Suprapubic skin (tissue), 4 donors: Measurements from ENCODE around the gene DUSP1. TPM values are rescaled to one million over a fixed set of nuclear protein-coding genes. Genes with fewer than 3 reads are reported as not detected.

Experiments used
- DNase-seq, 2 donors: peaks; one replicate each; pipeline ENCODE4 v3.0.0-alpha.2; 2019; ENCODE audit warnings: low spot score in 2 of 2
- H3K27ac ChIP-seq: fragments of 200-600 bp; sonication (generic); one replicate; pipeline ENCODE4 v1.5.1; 2019
- H3K27me3 ChIP-seq: fragments of 200-600 bp; sonication (generic); one replicate; pipeline ENCODE4 v1.5.1; 2019
- H3K36me3 ChIP-seq: fragments of 200-600 bp; sonication (generic); one replicate; pipeline ENCODE4 v1.5.1; 2019
- H3K4me1 ChIP-seq: fragments of 200-600 bp; sonication (generic); one replicate; pipeline ENCODE4 v1.5.1; 2019
- H3K4me3 ChIP-seq: fragments of 200-600 bp; sonication (generic); one replicate; pipeline ENCODE4 v1.5.1; 2019; ENCODE audit warnings: mild to moderate bottlenecking
- H3K9me3 ChIP-seq: fragments of 200-600 bp; sonication (generic); one replicate; pipeline ENCODE4 v1.5.1; 2019
- EP300 ChIP-seq: sonication (generic); formaldehyde crosslinking; IDR thresholded peaks from one replicate; pipeline ENCODE4 v1.6.1; 2017; ENCODE audit warnings: antibody characterized with exemption
- POLR2A ChIP-seq, 2 donors: fragments of 450-650 bp; IDR thresholded peaks; one replicate each; pipeline ENCODE4 v1.6.1; 2017; ENCODE audit warnings: antibody characterized with exemption in 2 of 2, mild to moderate bottlenecking in 2 of 2, moderate library complexity in 2 of 2
- POLR2AphosphoS5 ChIP-seq, 3 donors: sonication (generic); formaldehyde crosslinking; IDR thresholded peaks; one replicate each; pipeline ENCODE4 v1.6.1; 2017; ENCODE audit warnings: antibody characterized with exemption in 3 of 3
- WGBS: methylation state at CpG from one replicate; pipeline ENCODE4 v1.1.5; 2018; 5-methylcytosine and 5-hydroxymethylcytosine counted together
- total RNA-seq, 4 donors: library from RNA; depleted of rRNA; stranded (reverse); fragments of >200 nt; gene quantifications; one replicate each; pipeline ENCODE4 v1.1.0, GENCODE V29; 2016
- TF ChIP-seq, protein P1 (sequence below), 2 donors: fragments of 200-600 bp in 1 of 2; fragments of 450-650 bp in 1 of 2; sonication (generic) in 1 of 2; IDR thresholded peaks; one replicate each; pipeline ENCODE4 v1.5.1; 2016 to 2019; ENCODE audit warnings: antibody characterized with exemption in 2 of 2, mild to moderate bottlenecking in 1 of 2, moderate library complexity in 1 of 2

Gene DUSP1
- total RNA-seq, 4 donors from 2014 or later: 1,246 to 2,948 (median 1,762) TPM

DNA sequence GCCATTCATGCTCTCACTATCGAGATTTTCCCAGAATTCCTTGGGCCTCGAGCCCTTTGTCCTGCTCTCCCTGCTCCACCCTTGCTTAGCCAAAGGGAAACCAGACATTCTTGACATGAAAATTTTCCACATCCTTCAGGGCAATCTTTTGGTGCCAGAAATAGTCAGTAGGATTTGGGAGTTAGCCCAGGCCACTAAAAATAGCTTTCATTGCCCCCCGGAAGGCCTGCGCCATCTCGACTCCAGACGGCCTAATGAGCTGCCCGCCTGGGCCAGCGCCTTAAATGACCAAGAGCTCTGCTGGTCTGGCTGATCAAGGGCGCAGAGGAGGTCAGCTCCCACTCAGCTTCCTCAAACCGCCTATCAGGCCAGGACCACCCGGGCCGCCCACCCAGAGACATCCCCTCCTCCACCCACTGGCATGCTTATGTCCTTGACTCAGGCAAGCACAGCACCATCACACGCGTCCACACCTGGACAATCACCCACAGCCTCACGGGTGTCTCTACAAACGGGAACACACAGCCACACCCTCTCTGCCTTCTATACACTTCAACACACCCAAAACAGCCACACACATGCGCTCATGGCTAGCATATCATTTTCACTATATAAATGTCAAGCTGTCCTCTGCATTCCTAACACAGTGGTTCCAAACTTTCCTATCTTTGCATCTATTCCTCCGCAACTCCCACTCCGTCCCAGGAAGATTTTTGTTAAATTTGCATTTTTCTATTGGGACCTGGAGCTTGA, 20.9 kb downstream of the DUSP1 start:
- no peak for DNase-seq
- peaks cover 39% of the 10 kb centered on the region for H3K4me1 ChIP-seq
- H3K36me3 ChIP-seq: no peaks in the 10 kb centered on the region
- H3K9me3 ChIP-seq: no peaks in the 10 kb centered on the region
- no peaks in the 10 kb centered on the region for H3K27me3 ChIP-seq
- WGBS: 39% methylated on average over 19 of the region's 19 CpGs
- TF ChIP-seq EP300 (no peak), POLR2A (IDR thresholded peaks at IDR 0.05) (no peak), POLR2AphosphoS5 (IDR thresholded peaks at IDR 0.05) (no peak)
- TF ChIP-seq, protein P1, sequence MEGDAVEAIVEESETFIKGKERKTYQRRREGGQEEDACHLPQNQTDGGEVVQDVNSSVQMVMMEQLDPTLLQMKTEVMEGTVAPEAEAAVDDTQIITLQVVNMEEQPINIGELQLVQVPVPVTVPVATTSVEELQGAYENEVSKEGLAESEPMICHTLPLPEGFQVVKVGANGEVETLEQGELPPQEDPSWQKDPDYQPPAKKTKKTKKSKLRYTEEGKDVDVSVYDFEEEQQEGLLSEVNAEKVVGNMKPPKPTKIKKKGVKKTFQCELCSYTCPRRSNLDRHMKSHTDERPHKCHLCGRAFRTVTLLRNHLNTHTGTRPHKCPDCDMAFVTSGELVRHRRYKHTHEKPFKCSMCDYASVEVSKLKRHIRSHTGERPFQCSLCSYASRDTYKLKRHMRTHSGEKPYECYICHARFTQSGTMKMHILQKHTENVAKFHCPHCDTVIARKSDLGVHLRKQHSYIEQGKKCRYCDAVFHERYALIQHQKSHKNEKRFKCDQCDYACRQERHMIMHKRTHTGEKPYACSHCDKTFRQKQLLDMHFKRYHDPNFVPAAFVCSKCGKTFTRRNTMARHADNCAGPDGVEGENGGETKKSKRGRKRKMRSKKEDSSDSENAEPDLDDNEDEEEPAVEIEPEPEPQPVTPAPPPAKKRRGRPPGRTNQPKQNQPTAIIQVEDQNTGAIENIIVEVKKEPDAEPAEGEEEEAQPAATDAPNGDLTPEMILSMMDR (IDR thresholded peaks at IDR 0.05): no peak
- H3K4me3 ChIP-seq: no peak overlapping the region
- peak overlapping the region; percentile 71 for H3K27ac ChIP-seq

DNA sequence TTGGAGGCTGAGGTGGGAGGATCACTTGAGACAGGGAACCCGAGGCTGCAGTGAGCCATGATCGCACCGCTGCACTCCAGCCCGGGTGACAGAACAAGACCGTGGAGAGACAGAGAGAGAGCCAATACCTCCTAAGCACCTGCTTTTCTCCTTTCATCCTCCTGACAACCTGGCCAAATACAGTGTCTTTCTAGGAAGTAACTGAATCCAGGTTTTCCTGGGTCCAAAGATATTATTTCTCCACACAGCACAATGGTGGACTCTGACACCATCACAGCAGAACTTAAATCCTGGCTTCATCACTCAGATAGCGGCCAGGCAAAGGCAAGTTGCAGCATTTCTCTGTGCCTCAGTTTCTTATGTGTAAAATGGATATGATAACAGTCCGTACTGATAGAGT, 21.9 kb downstream of the DUSP1 start:
- Histone ChIP-seq H3K27me3 (no peaks in the 10 kb centered on the region), H3K4me3 (no peak overlapping the region), H3K4me1 (peaks cover 44% of the 10 kb centered on the region), H3K27ac (peak overlapping the region; percentile 71), H3K9me3 (no peaks in the 10 kb centered on the region), H3K36me3 (no peaks in the 10 kb centered on the region)
- TF ChIP-seq POLR2A (IDR thresholded peaks at IDR 0.05): no peak
- no peak for TF ChIP-seq POLR2AphosphoS5 (IDR thresholded peaks at IDR 0.05)
- no peak for DNase-seq
- WGBS: 89% methylated on average over 7 of the region's 7 CpGs

DNA sequence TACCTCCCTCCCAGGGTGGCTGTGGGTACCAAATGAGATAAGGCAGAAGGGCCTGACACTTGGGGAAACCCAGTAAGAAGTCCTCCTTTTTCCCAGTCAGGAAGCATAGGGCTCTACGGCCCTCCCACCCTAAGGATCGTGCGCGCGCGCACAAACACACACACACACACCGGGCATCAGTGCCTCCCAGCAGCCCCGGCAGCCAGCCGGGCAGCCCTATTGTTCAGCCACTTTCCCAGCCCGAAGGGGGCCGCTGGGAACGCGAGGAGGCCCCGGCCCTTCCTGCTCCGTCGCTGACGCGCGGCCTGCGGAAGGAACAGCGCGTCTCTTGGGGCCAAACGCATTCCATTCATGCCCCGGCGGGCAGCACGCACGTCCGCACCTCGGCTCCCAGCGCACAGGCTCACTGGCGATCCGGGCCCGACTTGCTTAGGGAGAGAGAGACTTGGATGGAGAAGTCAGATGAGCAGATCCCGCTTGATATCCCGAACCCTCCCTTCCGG, 22.6 kb downstream of the DUSP1 start:
- no peaks in the 10 kb centered on the region for H3K9me3 ChIP-seq
- no peaks in the 10 kb centered on the region for H3K27me3 ChIP-seq
- no peak overlapping the region for H3K4me3 ChIP-seq
- 77% methylated on average over 28 of the region's 36 CpGs for WGBS
- TF ChIP-seq, protein P1 (IDR thresholded peaks at IDR 0.05): no peak
- TF ChIP-seq POLR2A (IDR thresholded peaks at IDR 0.05) (no peak), POLR2AphosphoS5 (IDR thresholded peaks at IDR 0.05) (peak; percentile 34 to 93 (median 76)), EP300 (peak; percentile 98)
- peak overlapping the region; percentile 71 for H3K27ac ChIP-seq
- H3K4me1 ChIP-seq: peaks cover 49% of the 10 kb centered on the region
- peak in 1 of 2 donors; percentile 82 for DNase-seq
- no peaks in the 10 kb centered on the region for H3K36me3 ChIP-seq

DNA sequence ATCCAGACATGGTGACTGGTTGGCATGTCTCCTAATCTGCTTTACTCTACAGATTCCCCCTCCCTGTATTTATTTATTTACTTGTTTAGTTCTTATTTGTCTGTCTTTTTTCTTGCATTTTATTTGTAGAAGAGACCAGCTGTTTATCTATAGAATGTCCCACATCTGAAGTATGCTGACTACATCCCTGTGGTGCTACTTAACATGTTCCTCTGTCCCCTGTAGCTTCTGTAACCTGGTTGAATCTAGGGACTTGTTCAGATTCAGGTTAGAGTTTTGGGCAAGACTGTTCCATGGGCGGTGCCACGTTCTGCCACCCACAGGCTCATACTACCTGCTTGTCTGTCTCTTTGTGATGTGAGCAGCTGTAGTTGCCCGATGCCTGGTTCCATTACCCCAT, 23.5 kb downstream of the DUSP1 start:
- no peak for DNase-seq
- H3K27me3 ChIP-seq: no peaks in the 10 kb centered on the region
- TF ChIP-seq POLR2A (IDR thresholded peaks at IDR 0.05) (no peak), EP300 (no peak)
- H3K4me1 ChIP-seq: peaks cover 57% of the 10 kb centered on the region
- H3K9me3 ChIP-seq: no peaks in the 10 kb centered on the region
- WGBS: 46% methylated on average over 3 of the region's 3 CpGs
- H3K4me3 ChIP-seq: no peak overlapping the region
- H3K36me3 ChIP-seq: no peaks in the 10 kb centered on the region
- peak overlapping the region; percentile 71 for H3K27ac ChIP-seq

DNA sequence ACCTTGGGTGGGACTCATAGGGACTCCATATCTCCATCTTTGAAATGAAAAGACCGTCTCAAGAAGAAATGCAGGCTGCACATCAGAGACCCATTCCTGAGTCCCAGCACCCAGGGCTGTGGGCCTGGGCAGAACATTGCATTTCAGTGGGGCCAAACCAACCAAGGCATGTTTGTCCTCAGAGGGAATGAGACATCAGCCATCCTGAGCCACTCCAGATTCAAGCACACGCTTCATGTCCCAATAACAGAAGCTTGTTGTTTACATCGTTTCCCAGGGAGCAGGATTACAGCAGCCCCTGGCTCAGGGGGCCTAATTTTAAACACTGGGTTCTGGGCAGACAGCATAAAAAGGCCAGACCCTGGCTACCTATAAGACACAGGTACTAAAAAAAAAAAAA, 24.3 kb downstream of the DUSP1 start:
- Histone ChIP-seq H3K4me1 (peaks cover 58% of the 10 kb centered on the region), H3K27ac (peak overlapping the region; percentile 6), H3K4me3 (no peak overlapping the region), H3K36me3 (no peaks in the 10 kb centered on the region), H3K27me3 (no peaks in the 10 kb centered on the region), H3K9me3 (no peaks in the 10 kb centered on the region)
- 86% methylated on average over 3 of the region's 3 CpGs for WGBS
- no peak for DNase-seq
- no peak for TF ChIP-seq POLR2A (IDR thresholded peaks at IDR 0.05)

DNA sequence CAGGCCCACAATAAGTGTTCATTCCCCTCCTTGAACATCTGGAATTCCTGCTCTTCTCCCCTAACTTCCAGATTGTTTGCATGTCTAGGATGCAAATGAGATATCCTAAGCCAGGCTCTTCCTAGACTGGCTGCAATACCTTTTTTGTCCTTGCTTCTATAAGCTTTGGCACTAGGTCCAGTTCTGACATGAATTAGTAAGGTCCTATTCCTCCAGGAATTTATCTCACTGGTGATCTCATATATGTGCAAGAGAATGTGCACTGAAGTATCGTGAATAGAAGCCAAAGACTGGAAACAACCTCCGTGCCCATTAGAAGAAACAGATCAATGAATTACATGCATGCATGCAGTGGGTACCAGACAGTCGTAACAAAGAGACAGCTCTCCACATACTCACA, 25.2 kb downstream of the DUSP1 start:
- Histone ChIP-seq H3K4me1 (peaks cover 60% of the 10 kb centered on the region), H3K27me3 (no peaks in the 10 kb centered on the region), H3K9me3 (no peaks in the 10 kb centered on the region), H3K27ac (no peak overlapping the region), H3K4me3 (no peak overlapping the region), H3K36me3 (no peaks in the 10 kb centered on the region)
- 59% methylated on average over 3 of the region's 3 CpGs for WGBS
- TF ChIP-seq, protein P1 (IDR thresholded peaks at IDR 0.05): no peak
- TF ChIP-seq POLR2AphosphoS5 (IDR thresholded peaks at IDR 0.05) (no peak), EP300 (no peak)
- DNase-seq: no peak
